ENCODE measurements around the gene PCSK5.

- TF ChIP-seq CTCF (IDR thresholded peaks at IDR 0.05; ENCODE audit: borderline replicate concordance, extremely low read depth, low read length, poor library complexity, severe bottlenecking) (no peak), EZH2 (IDR thresholded peaks at IDR 0.05; ENCODE audit: borderline replicate concordance, low read depth, low read length, severe bottlenecking) (no peak)
These were observed 268.9 kb downstream of the PCSK5 start for GRCh38 chr9:76159293-76159926.

All from DND-41 (cell line).